ENCODE data around the gene ARHGAP10.

Gene ARHGAP10

GRCh38 chr4:147831551-147832171 is 99.8 kb downstream of the ARHGAP10 start:
- Histone ChIP-seq H3K27me3 (no peaks in the 10 kb centered on the region), H3K9me3 (no peaks in the 10 kb centered on the region), H3K4me1 (ENCODE audit: control insufficient read depth in 1 of 2, insufficient read depth in 1 of 2, low read depth in 1 of 2, low read length in 1 of 2) (peaks cover 27 to 46% of the 10 kb centered on the region in 2 experiments), H3K36me3 (no peaks in the 10 kb centered on the region), H3K4me3 (ENCODE audit: low read depth in 1 of 2, low read length in 1 of 2) (no peak overlapping the region), H3K27ac (peak overlapping the region; percentile 37)
- TF ChIP-seq, protein P1, sequence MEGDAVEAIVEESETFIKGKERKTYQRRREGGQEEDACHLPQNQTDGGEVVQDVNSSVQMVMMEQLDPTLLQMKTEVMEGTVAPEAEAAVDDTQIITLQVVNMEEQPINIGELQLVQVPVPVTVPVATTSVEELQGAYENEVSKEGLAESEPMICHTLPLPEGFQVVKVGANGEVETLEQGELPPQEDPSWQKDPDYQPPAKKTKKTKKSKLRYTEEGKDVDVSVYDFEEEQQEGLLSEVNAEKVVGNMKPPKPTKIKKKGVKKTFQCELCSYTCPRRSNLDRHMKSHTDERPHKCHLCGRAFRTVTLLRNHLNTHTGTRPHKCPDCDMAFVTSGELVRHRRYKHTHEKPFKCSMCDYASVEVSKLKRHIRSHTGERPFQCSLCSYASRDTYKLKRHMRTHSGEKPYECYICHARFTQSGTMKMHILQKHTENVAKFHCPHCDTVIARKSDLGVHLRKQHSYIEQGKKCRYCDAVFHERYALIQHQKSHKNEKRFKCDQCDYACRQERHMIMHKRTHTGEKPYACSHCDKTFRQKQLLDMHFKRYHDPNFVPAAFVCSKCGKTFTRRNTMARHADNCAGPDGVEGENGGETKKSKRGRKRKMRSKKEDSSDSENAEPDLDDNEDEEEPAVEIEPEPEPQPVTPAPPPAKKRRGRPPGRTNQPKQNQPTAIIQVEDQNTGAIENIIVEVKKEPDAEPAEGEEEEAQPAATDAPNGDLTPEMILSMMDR (IDR thresholded peaks at IDR 0.05), result no peak

GRCh38 chr4:147833254-147833653 is 101.4 kb downstream of the ARHGAP10 start:
- no peaks in the 10 kb centered on the region for H3K36me3 ChIP-seq
- H3K4me3 ChIP-seq (ENCODE audit: low read depth in 1 of 2, low read length in 1 of 2), result no peak overlapping the region
- H3K27ac ChIP-seq, result no peak overlapping the region
- TF ChIP-seq, protein P1 (IDR thresholded peaks at IDR 0.05), result no peak
- peaks cover 25 to 41% of the 10 kb centered on the region in 2 experiments for H3K4me1 ChIP-seq (ENCODE audit: control insufficient read depth in 1 of 2, insufficient read depth in 1 of 2, low read depth in 1 of 2, low read length in 1 of 2)
- H3K27me3 ChIP-seq, result no peaks in the 10 kb centered on the region
- H3K9me3 ChIP-seq, result no peaks in the 10 kb centered on the region

DNA sequence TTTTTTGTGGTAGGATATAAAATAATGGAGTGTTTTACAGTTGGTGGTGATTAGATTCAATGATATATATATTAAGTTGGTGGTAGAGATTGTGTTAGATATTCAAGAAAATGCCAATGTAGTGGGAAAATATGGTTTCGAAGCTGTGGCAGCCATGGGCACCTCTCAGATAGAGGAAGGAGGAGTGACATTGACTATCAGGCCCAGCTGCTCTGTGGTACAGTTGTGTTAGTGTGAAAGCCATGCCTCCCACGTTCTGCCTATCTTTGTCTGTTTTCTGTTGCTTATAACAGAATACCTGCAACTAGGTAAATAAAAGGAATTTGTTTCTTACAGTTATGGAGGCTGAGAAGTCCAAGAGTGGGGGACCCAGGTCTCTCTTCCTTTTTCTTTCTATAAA is 101.9 kb downstream of the ARHGAP10 start:
- H3K4me3 ChIP-seq (ENCODE audit: low read depth in 1 of 2, low read length in 1 of 2), result no peak overlapping the region
- H3K27me3 ChIP-seq, result no peaks in the 10 kb centered on the region
- peaks cover 20 to 37% of the 10 kb centered on the region in 2 experiments for H3K4me1 ChIP-seq (ENCODE audit: control insufficient read depth in 1 of 2, insufficient read depth in 1 of 2, low read depth in 1 of 2, low read length in 1 of 2)
- TF ChIP-seq, protein P1 (IDR thresholded peaks at IDR 0.05), result no peak
- no peaks in the 10 kb centered on the region for H3K9me3 ChIP-seq
- H3K36me3 ChIP-seq, result no peaks in the 10 kb centered on the region
- no peak overlapping the region for H3K27ac ChIP-seq

DNA sequence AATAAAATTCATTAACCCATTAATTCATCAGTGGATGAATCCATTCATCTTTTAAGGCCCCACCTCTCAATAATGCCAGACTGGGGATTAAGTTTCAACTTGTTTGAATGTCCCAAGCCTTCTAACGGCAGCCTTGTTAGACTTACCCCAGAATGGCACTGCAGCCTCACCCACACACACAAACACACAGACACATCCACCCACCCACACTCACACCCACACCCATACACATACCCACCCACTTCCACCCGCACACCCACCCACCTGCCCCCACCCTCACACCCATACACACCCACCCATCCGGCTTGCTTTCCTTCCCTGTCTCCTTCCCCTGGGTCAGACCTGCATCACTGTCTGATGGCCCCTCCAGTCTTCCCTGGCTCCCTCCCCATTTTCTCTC is 102.6 kb downstream of the ARHGAP10 start:
- no peaks in the 10 kb centered on the region for H3K36me3 ChIP-seq
- H3K4me3 ChIP-seq (ENCODE audit: low read depth in 1 of 2, low read length in 1 of 2), result no peak overlapping the region
- no peak overlapping the region for H3K27ac ChIP-seq
- TF ChIP-seq, protein P1 (IDR thresholded peaks at IDR 0.05), result no peak
- no peaks in the 10 kb centered on the region for H3K27me3 ChIP-seq
- H3K9me3 ChIP-seq, result no peaks in the 10 kb centered on the region
- H3K4me1 ChIP-seq (ENCODE audit: control insufficient read depth in 1 of 2, insufficient read depth in 1 of 2, low read depth in 1 of 2, low read length in 1 of 2), result peaks cover 14 to 29% of the 10 kb centered on the region in 2 experiments

DNA sequence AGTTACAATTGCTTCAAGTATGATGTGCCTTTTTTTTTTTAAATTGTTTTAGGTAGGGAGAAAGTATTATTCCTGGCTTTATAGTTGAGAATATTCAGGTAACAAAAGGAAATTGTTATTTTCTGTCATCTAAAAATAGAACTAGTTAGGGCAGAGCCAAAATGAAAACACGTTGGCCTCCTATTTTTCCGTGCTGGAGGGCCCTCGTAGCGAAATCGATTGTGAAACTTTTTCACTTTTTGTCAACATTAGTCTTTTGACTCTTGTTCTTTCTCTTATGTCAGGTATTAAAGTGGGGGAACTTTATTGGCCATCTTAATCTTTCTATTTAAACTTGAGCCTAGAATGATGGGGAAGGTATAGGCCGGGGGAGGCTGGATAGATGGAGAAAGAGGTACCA is 104.9 kb downstream of the ARHGAP10 start:
- no peak overlapping the region for H3K4me3 ChIP-seq (ENCODE audit: low read depth in 1 of 2, low read length in 1 of 2)
- no peaks in the 10 kb centered on the region for H3K27me3 ChIP-seq
- TF ChIP-seq, protein P1 (IDR thresholded peaks at IDR 0.05), result no peak
- H3K9me3 ChIP-seq, result no peaks in the 10 kb centered on the region
- H3K36me3 ChIP-seq, result no peaks in the 10 kb centered on the region
- H3K4me1 ChIP-seq (ENCODE audit: control insufficient read depth in 1 of 2, insufficient read depth in 1 of 2, low read depth in 1 of 2, low read length in 1 of 2), result peaks cover 10 to 12% of the 10 kb centered on the region in 2 experiments
- H3K27ac ChIP-seq, result no peak overlapping the region

Measured in neutrophil (primary cell).